ENCODE measurements around the gene SPSB4. TPM values are rescaled to one million over a fixed set of nuclear protein-coding genes. Genes with fewer than 3 reads are reported as not detected.

The SPSB4 gene
- total and polyA plus RNA-seq, 2 donors (not counting 1 experiment from before 2014, with no cell fraction given) = not detected

GRCh38 chr3:141148169-141148568, 97.0 kb downstream of the SPSB4 start:
- no peaks in the 10 kb centered on the region for H3K79me2 ChIP-seq (ENCODE audit: control insufficient read depth, insufficient read depth, low read length)
- H3K4me2 ChIP-seq (replicated peaks; ENCODE audit: low read depth, low read length, poor library complexity, severe bottlenecking) = no peak overlapping the region
- H2AFZ ChIP-seq (ENCODE audit: insufficient read depth, low read depth, low read length, poor library complexity, severe bottlenecking) = no peak overlapping the region
- H3K27ac ChIP-seq (ENCODE audit: low read length in 2 of 2) = no peak overlapping the region
- intact Hi-C loops (cut with micrococcal nuclease) = no loop called here
- H3K4me3 ChIP-seq (ENCODE audit: control extremely low read depth in 1 of 5, extremely low read depth in 1 of 5, insufficient read depth in 1 of 5, low read depth in 2 of 5, low read length in 4 of 5) = no peak overlapping the region
- no peak overlapping the region for H3K9ac ChIP-seq (ENCODE audit: low read length)
- ChIA-PET CTCF (no interaction called here), POLR2A (no interaction called here)
- TF ChIP-seq EZH2 (IDR thresholded peaks at IDR 0.05; ENCODE audit: borderline replicate concordance, insufficient read depth, low read depth, low read length, poor library complexity, severe bottlenecking) (no peak), CTCF (IDR thresholded peaks at IDR 0.05) (no peak)
- no peak overlapping the region for H3K4me3 Mint-ChIP-seq
- H3K27me3 ChIP-seq (replicated peaks in 1 of 4; ENCODE audit: control extremely low read depth in 1 of 4, control insufficient read depth in 3 of 4, insufficient read depth in 4 of 4, low read length in 3 of 4) = peaks cover 0 to 4% (median 0%) of the 10 kb centered on the region in 4 experiments
- WGBS (ENCODE audit: insufficient coverage) = 93% methylated on average over 2 of the region's 6 CpGs
- ATAC-seq (ENCODE audit: low read depth) (no peak), DNase-seq (no peak)
- H3K27ac Mint-ChIP-seq = no peak overlapping the region
- no peaks in the 10 kb centered on the region for H3K4me1 Mint-ChIP-seq
- peaks cover 20% of the 10 kb centered on the region for H3K27me3 Mint-ChIP-seq
- H3K4me1 ChIP-seq (ENCODE audit: control insufficient read depth in 2 of 2, insufficient read depth in 2 of 2, low read length in 2 of 2) = no peaks in the 10 kb centered on the region
- H3K36me3 ChIP-seq (replicated peaks in 1 of 2; ENCODE audit: control extremely low read depth in 1 of 2, control insufficient read depth in 1 of 2, extremely low read depth in 1 of 2, insufficient read depth in 2 of 2, low read length in 1 of 2) = no peaks in the 10 kb centered on the region
- peaks cover 0 to 3% (median 0%) of the 10 kb centered on the region in 3 donors for H3K9me3 ChIP-seq (ENCODE audit: control extremely low read depth in 1 of 3, control insufficient read depth in 2 of 3, insufficient read depth in 1 of 3, low read length in 2 of 3)
- no peaks in the 10 kb centered on the region for H4K20me1 ChIP-seq (ENCODE audit: control insufficient read depth, insufficient read depth, low read length, poor library complexity, severe bottlenecking)
- peaks cover 2% of the 10 kb centered on the region for H3K9me3 Mint-ChIP-seq (ENCODE audit: insufficient read depth)

GRCh38 chr3:141148770-141149169, 97.6 kb downstream of the SPSB4 start:
- Mint-ChIP-seq H3K4me1 (no peaks in the 10 kb centered on the region), H3K27me3 (peaks cover 21% of the 10 kb centered on the region), H3K4me3 (no peak overlapping the region), H3K27ac (no peak overlapping the region), H3K9me3 (ENCODE audit: insufficient read depth) (no peaks in the 10 kb centered on the region)
- Histone ChIP-seq H4K20me1 (ENCODE audit: control insufficient read depth, insufficient read depth, low read length, poor library complexity, severe bottlenecking) (no peaks in the 10 kb centered on the region), H3K4me2 (replicated peaks; ENCODE audit: low read depth, low read length, poor library complexity, severe bottlenecking) (no peak overlapping the region), H3K36me3 (replicated peaks in 1 of 2; ENCODE audit: control extremely low read depth in 1 of 2, control insufficient read depth in 1 of 2, extremely low read depth in 1 of 2, insufficient read depth in 2 of 2, low read length in 1 of 2) (no peaks in the 10 kb centered on the region), H3K9ac (ENCODE audit: low read length) (no peak overlapping the region), H2AFZ (ENCODE audit: insufficient read depth, low read depth, low read length, poor library complexity, severe bottlenecking) (no peak overlapping the region), H3K79me2 (ENCODE audit: control insufficient read depth, insufficient read depth, low read length) (no peaks in the 10 kb centered on the region), H3K4me3 (ENCODE audit: control extremely low read depth in 1 of 5, extremely low read depth in 1 of 5, insufficient read depth in 1 of 5, low read depth in 2 of 5, low read length in 4 of 5) (no peak overlapping the region), H3K27ac (ENCODE audit: low read length in 2 of 2) (no peak overlapping the region), H3K9me3 (ENCODE audit: control extremely low read depth in 1 of 3, control insufficient read depth in 2 of 3, insufficient read depth in 1 of 3, low read length in 2 of 3) (no peaks in the 10 kb centered on the region), H3K4me1 (ENCODE audit: control insufficient read depth in 2 of 2, insufficient read depth in 2 of 2, low read length in 2 of 2) (no peaks in the 10 kb centered on the region), H3K27me3 (replicated peaks in 1 of 4; ENCODE audit: control extremely low read depth in 1 of 4, control insufficient read depth in 3 of 4, insufficient read depth in 4 of 4, low read length in 3 of 4) (peaks cover 0 to 4% (median 0%) of the 10 kb centered on the region in 4 experiments)
- ChIA-PET CTCF (no interaction called here), POLR2A (no interaction called here)
- WGBS (ENCODE audit: insufficient coverage) = no CpG with 5 or more reads among the region's 2 CpGs
- DNase-seq (no peak), ATAC-seq (ENCODE audit: low read depth) (no peak)
- TF ChIP-seq EZH2 (IDR thresholded peaks at IDR 0.05; ENCODE audit: borderline replicate concordance, insufficient read depth, low read depth, low read length, poor library complexity, severe bottlenecking) (no peak), CTCF (IDR thresholded peaks at IDR 0.05) (no peak)
- intact Hi-C loops (cut with micrococcal nuclease) = no loop called here
